Liver (tissue), 3 donors: ENCODE measurements around the gene NTNG2.

ENCODE experiments used
- EGR1 ChIP-seq, 2 donors: IDR thresholded peaks; 2 replicates each; pipeline ENCODE4 v1.6.1; 2016 to 2018; ENCODE audit warnings: antibody characterized with exemption in 2 of 2, low read depth in 2 of 2
- GABPA ChIP-seq, 2 donors: IDR thresholded peaks in 1 of 2; conservative IDR thresholded peaks in 1 of 2; 2 replicates each; pipeline ENCODE4 v1.6.1; 2016; ENCODE audit warnings: antibody characterized with exemption in 2 of 2, mild to moderate bottlenecking in 1 of 2, moderate library complexity in 1 of 2
- YY1 ChIP-seq: IDR thresholded peaks from 2 replicates; pipeline ENCODE4 v1.6.1; 2016; ENCODE audit warnings: antibody characterized with exemption, mild to moderate bottlenecking
- TF ChIP-seq, protein P1 (sequence below): fragments of 150-350 bp; IDR thresholded peaks from 2 replicates; pipeline ENCODE4 v1.5.1; 2017; ENCODE audit warnings: improper control_type of control experiment, low read depth, low read length; ENCODE audit not compliant: missing input control
- TF ChIP-seq, protein P2 (sequence below): IDR thresholded peaks from 2 replicates; pipeline ENCODE4 v1.6.1; 2016; ENCODE audit warnings: antibody characterized with exemption
- TF ChIP-seq, protein P3 (sequence below): IDR thresholded peaks from 2 replicates; pipeline ENCODE4 v1.6.1; 2016; ENCODE audit warnings: antibody characterized with exemption
- donor health status: healthy.
- donor health status: healthy.

DNA sequence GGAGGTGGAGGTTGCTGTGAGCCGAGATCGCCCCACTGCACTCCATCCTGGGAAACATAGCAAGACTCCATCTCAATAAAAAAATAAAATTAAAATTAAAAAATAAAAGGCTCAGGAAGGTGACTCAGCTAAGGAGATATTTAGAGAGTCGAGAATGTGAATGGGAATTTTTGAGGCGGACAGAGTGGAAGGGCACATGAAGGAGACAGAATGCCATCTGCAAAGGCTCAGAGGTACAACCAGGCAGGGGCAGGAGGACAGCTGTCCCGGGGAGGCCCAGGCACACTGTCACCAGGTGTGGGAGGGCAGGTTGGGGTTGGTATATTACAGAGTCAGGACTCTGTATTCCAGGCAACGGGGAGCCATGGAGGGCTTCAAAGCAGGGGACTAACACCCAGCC, 35.5 kb downstream of the NTNG2 start:
- TF ChIP-seq, protein P1, sequence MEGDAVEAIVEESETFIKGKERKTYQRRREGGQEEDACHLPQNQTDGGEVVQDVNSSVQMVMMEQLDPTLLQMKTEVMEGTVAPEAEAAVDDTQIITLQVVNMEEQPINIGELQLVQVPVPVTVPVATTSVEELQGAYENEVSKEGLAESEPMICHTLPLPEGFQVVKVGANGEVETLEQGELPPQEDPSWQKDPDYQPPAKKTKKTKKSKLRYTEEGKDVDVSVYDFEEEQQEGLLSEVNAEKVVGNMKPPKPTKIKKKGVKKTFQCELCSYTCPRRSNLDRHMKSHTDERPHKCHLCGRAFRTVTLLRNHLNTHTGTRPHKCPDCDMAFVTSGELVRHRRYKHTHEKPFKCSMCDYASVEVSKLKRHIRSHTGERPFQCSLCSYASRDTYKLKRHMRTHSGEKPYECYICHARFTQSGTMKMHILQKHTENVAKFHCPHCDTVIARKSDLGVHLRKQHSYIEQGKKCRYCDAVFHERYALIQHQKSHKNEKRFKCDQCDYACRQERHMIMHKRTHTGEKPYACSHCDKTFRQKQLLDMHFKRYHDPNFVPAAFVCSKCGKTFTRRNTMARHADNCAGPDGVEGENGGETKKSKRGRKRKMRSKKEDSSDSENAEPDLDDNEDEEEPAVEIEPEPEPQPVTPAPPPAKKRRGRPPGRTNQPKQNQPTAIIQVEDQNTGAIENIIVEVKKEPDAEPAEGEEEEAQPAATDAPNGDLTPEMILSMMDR: no peak
- TF ChIP-seq YY1 (no peak), GABPA (IDR thresholded peaks at IDR 0.05 in 1 of 2, conservative IDR thresholded peaks at IDR 0.05 in 1 of 2) (no peak), EGR1 (IDR thresholded peaks at IDR 0.05; ENCODE audit: low read depth in 2 of 2) (no peak)
- TF ChIP-seq, protein P2, sequence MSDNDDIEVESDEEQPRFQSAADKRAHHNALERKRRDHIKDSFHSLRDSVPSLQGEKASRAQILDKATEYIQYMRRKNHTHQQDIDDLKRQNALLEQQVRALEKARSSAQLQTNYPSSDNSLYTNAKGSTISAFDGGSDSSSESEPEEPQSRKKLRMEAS: no peak
- TF ChIP-seq, protein P3, sequence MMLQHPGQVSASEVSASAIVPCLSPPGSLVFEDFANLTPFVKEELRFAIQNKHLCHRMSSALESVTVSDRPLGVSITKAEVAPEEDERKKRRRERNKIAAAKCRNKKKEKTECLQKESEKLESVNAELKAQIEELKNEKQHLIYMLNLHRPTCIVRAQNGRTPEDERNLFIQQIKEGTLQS: no peak
